Panc1 (cell line): ENCODE measurements around the gene LTB4R. TPM values are rescaled to one million over a fixed set of nuclear protein-coding genes. Genes with fewer than 3 reads are reported as not detected.

Experiments used
- ATAC-seq: fragments of 200-7000 bp; cut with Tn5 transposase; 2 replicates; pipeline ENCODE4 v1.9.1; 2020; ENCODE audit warnings: mild to moderate bottlenecking, moderate library complexity
- BruUV-seq: library from RNA; stranded (reverse); fragments of 400-500 nt; replicated peaks from 2 replicates; lab custom pipeline; 2021; lab: Mats Ljungman, UMichigan
- CTCF ChIA-PET: fragments of 300-600 bp; sonication (Branson Sonifier 250); formaldehyde crosslinking; loops from one replicate; lab custom pipeline; 2022; ENCODE audit warnings: antibody characterized with exemption; lab: Charles Lee
- POLR2A ChIA-PET: fragments of 300-600 bp; sonication (Branson Sonifier 250); formaldehyde crosslinking; loops from one replicate; lab custom pipeline; 2022; ENCODE audit warnings: antibody characterized with exemption; lab: Charles Lee
- DNase-seq: peaks from one replicate; pipeline ENCODE4 v3.0.0-alpha.2; 2010; ENCODE audit warnings: low read depth, low spot score
- H3K27ac ChIP-seq: 2 replicates; pipeline ENCODE4 v1.5.1; 2011; ENCODE audit warnings: mild to moderate bottlenecking, low read length, inconsistent platforms
- H3K27me3 ChIP-seq: fragments of 200-500 bp; sonication (Bioruptor generic); 2 replicates; pipeline ENCODE4 v1.6.0; 2014; ENCODE audit warnings: low read length, inconsistent platforms; ENCODE audit not compliant: control insufficient read depth, insufficient read depth
- H3K36me3 ChIP-seq: fragments of 200-500 bp; sonication (Bioruptor generic); 2 replicates; pipeline ENCODE4 v1.5.1; 2014; ENCODE audit warnings: inconsistent platforms, mild to moderate bottlenecking, low read length, moderate library complexity; ENCODE audit not compliant: control insufficient read depth, insufficient read depth
- H3K4me1 ChIP-seq: 2 replicates; pipeline ENCODE4 v1.5.1; 2011; ENCODE audit warnings: inconsistent platforms, mild to moderate bottlenecking, low read length, moderate library complexity; ENCODE audit not compliant: control insufficient read depth, insufficient read depth
- H3K4me3 ChIP-seq, 2 experiments: 2 replicates each; pipeline ENCODE4 v1.5.1; 2011 to 2012; ENCODE audit warnings: low read depth in 2 of 2, low read length in 2 of 2, mild to moderate bottlenecking in 2 of 2, inconsistent platforms in 1 of 2, moderate library complexity in 1 of 2
- H3K9me3 ChIP-seq: fragments of 200-500 bp; sonication (Bioruptor generic); 2 replicates; pipeline ENCODE4 v1.5.1; 2014; ENCODE audit warnings: low read depth, mild to moderate bottlenecking, inconsistent platforms, low read length, moderate library complexity; ENCODE audit not compliant: control insufficient read depth, insufficient read depth
- POLR2AphosphoS5 ChIP-seq: IDR thresholded peaks from 2 replicates; pipeline ENCODE4 v1.6.1; 2012; ENCODE audit warnings: mild to moderate bottlenecking, low read depth, low read length, moderate library complexity
- SIN3A ChIP-seq: IDR thresholded peaks from 2 replicates; pipeline ENCODE4 v1.6.1; 2012; ENCODE audit warnings: low read depth, mild to moderate bottlenecking, low read length, moderate library complexity, borderline replicate concordance; ENCODE audit not compliant: insufficient read depth
- TCF7L2 ChIP-seq: IDR thresholded peaks from 2 replicates; pipeline ENCODE4 v1.6.1; 2011; ENCODE audit warnings: mild to moderate bottlenecking, low read depth, low read length, inconsistent platforms
- in situ Hi-C: cut with HindIII; loops from 2 replicates; pipeline ENCODE4 v1.10.0; 2016; ENCODE audit warnings: low sequenced_read_pairs, low pct_unique_long_range_greater_than_20kb
- intact Hi-C: fragments of 100-400 bp; cut with micrococcal nuclease; formaldehyde crosslinking; loops from one replicate; pipeline ENCODE4 v1.10.0; 2022; ENCODE audit not compliant: unreplicated experiment
- total RNA-seq: library from RNA; stranded (reverse); gene quantifications from one replicate; pipeline ENCODE4 v1.2.1, GENCODE V29; 2021; ENCODE audit not compliant: unreplicated experiment
- TF ChIP-seq, protein P1 (sequence below), 2 experiments: IDR thresholded peaks; 2 replicates each; pipeline ENCODE4 v1.6.1; 2011 to 2012; ENCODE audit warnings: low read depth in 2 of 2, control low read depth in 1 of 2, low read length in 1 of 2, mild to moderate bottlenecking in 1 of 2, moderate library complexity in 1 of 2; ENCODE audit not compliant: insufficient read depth in 1 of 2
- TF ChIP-seq, protein P2 (sequence below): fragments of 450-650 bp; IDR thresholded peaks from 2 replicates; pipeline ENCODE4 v1.5.1; 2017; ENCODE audit warnings: mild to moderate bottlenecking

The LTB4R gene
- total RNA-seq, 1 experiment from 2014 or later = 4.8 TPM

DNA sequence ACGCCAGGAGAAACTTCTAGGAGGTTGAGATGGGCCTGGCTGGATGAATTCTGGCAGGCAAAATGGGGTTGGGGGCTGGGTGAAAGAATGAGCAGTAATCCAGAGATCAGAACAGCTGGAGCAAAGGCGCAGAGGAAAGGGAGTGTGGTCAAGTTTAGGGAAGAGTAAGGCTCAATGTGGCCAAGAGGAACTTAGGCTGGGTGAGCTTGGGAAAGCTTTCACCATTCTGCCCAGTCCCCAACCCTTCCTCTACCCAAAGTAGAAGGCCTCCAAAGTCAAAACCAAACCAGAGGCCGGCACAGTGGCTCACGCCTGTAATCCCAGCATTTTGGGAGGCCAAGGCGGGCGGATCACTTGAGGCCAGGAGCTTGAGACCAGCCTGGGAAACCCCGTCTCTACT is 29.7 kb upstream of the LTB4R start:
- DNase-seq (no peak), ATAC-seq (no peak)
- ChIA-PET POLR2A (no interaction called here), CTCF (no interaction called here)
- H3K27me3 ChIP-seq = no peaks in the 10 kb centered on the region
- H3K9me3 ChIP-seq = no peaks in the 10 kb centered on the region
- TF ChIP-seq, protein P1, sequence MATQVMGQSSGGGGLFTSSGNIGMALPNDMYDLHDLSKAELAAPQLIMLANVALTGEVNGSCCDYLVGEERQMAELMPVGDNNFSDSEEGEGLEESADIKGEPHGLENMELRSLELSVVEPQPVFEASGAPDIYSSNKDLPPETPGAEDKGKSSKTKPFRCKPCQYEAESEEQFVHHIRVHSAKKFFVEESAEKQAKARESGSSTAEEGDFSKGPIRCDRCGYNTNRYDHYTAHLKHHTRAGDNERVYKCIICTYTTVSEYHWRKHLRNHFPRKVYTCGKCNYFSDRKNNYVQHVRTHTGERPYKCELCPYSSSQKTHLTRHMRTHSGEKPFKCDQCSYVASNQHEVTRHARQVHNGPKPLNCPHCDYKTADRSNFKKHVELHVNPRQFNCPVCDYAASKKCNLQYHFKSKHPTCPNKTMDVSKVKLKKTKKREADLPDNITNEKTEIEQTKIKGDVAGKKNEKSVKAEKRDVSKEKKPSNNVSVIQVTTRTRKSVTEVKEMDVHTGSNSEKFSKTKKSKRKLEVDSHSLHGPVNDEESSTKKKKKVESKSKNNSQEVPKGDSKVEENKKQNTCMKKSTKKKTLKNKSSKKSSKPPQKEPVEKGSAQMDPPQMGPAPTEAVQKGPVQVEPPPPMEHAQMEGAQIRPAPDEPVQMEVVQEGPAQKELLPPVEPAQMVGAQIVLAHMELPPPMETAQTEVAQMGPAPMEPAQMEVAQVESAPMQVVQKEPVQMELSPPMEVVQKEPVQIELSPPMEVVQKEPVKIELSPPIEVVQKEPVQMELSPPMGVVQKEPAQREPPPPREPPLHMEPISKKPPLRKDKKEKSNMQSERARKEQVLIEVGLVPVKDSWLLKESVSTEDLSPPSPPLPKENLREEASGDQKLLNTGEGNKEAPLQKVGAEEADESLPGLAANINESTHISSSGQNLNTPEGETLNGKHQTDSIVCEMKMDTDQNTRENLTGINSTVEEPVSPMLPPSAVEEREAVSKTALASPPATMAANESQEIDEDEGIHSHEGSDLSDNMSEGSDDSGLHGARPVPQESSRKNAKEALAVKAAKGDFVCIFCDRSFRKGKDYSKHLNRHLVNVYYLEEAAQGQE (IDR thresholded peaks at IDR 0.05; ENCODE audit: insufficient read depth in 1 of 2, low read depth in 2 of 2, low read length in 1 of 2) = no peak
- TF ChIP-seq SIN3A = no peak
- TF ChIP-seq TCF7L2 = no peak
- TF ChIP-seq POLR2AphosphoS5 = no peak
- TF ChIP-seq, protein P2, sequence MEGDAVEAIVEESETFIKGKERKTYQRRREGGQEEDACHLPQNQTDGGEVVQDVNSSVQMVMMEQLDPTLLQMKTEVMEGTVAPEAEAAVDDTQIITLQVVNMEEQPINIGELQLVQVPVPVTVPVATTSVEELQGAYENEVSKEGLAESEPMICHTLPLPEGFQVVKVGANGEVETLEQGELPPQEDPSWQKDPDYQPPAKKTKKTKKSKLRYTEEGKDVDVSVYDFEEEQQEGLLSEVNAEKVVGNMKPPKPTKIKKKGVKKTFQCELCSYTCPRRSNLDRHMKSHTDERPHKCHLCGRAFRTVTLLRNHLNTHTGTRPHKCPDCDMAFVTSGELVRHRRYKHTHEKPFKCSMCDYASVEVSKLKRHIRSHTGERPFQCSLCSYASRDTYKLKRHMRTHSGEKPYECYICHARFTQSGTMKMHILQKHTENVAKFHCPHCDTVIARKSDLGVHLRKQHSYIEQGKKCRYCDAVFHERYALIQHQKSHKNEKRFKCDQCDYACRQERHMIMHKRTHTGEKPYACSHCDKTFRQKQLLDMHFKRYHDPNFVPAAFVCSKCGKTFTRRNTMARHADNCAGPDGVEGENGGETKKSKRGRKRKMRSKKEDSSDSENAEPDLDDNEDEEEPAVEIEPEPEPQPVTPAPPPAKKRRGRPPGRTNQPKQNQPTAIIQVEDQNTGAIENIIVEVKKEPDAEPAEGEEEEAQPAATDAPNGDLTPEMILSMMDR = no peak
- intact Hi-C loops (no loop called here), in situ Hi-C loops (no loop called here)
- H3K4me3 ChIP-seq = no peak overlapping the region
- no peaks in the 10 kb centered on the region for H3K36me3 ChIP-seq
- H3K4me1 ChIP-seq = no peaks in the 10 kb centered on the region
- H3K27ac ChIP-seq = no peak overlapping the region
- no TSS peak for BruUV-seq

DNA sequence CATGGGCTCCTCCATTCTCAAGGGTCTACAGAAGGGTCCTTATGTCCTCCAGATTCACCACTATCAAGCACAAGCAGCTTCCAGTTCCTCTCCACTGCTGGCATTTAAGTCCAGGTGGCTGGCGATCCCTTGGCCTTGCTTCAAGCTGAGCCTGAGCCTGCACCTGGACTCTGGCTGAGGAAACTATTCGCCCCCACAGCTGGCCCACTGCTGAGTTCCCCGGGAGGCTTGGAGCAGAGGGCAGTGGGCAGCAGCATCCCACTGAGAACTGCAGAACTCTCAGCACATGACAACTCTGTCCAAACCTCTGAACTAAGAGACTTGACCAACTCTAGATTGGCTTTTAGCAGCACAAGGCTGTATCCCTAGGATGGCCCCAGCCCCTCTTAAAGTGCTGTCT is 28.6 kb upstream of the LTB4R start:
- in situ Hi-C loops (no loop called here), intact Hi-C loops (no loop called here)
- no peak overlapping the region for H3K4me3 ChIP-seq
- no peaks in the 10 kb centered on the region for H3K4me1 ChIP-seq
- no TSS peak for BruUV-seq
- no peak for ATAC-seq
- ChIA-PET POLR2A (no interaction called here), CTCF (interaction anchor here (1.2 kb wide), 1 partner anchor 40 kb away, joined by 3 read pairs; the partner anchor contains the start of gene TINF2)
- no peak for DNase-seq
- TF ChIP-seq, protein P1 (IDR thresholded peaks at IDR 0.05; ENCODE audit: insufficient read depth in 1 of 2, low read depth in 2 of 2, low read length in 1 of 2) = no peak
- TF ChIP-seq POLR2AphosphoS5 = no peak
- TF ChIP-seq TCF7L2 = no peak
- TF ChIP-seq, protein P2 = no peak
- TF ChIP-seq SIN3A = no peak
- H3K9me3 ChIP-seq = no peaks in the 10 kb centered on the region
- no peaks in the 10 kb centered on the region for H3K36me3 ChIP-seq
- H3K27me3 ChIP-seq = no peaks in the 10 kb centered on the region
- H3K27ac ChIP-seq = no peak overlapping the region
